ENCODE measurements around the gene TMC3. TPM values are rescaled to one million over a fixed set of nuclear protein-coding genes. Genes with fewer than 3 reads are reported as not detected.

Gene TMC3
- total and polyA plus RNA-seq, 2 of the 13 experiments (the other 11 are each of a cell fraction or from before 2014, with no cell fraction given) = not detected

DNA sequence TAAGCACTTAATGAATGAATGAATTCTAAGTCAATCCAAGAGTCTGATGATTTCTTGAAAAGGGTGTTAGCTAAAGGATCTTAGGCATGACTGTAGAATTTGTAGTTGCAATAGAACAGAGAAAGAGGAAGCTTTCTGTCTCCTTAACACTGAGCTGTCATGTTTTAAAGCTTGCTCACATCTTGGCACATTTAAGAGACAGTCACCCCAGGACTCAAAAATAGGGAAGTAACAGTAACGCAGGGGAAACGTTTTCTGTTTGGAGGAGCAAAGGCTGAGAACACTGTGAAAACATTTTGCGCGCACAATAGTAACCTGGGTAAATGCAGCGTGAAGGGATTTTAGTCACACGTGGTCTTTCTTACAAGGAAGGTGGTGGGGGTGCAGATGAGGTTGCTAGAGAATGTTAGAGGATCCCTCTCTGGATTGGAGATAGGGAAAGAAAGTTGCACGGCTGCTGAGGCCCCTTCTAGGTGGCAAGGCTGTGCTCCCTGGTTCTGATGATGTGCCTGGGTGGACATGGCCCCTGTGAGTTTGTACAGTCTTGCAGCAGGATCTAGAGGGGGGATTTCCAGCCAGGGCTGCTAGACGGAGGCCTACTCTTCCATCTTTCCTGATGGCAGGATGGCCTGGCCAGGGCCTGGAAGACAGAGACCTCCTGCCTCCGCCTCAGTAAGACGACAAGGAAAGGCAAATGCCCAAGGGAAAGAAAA, 62.1 kb downstream of the TMC3 start:
- no peak for ATAC-seq
- Histone ChIP-seq H4K20me1 (ENCODE audit: insufficient read depth, low read length) (no peaks in the 10 kb centered on the region), H2AFZ (ENCODE audit: low read length) (no peak overlapping the region), H3K9me3 (ENCODE audit: low read length) (no peaks in the 10 kb centered on the region), H3K9ac (ENCODE audit: insufficient read depth, low read depth, low read length) (no peak overlapping the region), H3K27ac (ENCODE audit: extremely low read length, insufficient read depth, low read length) (no peak overlapping the region), H3K79me2 (ENCODE audit: insufficient read depth, low read length) (no peaks in the 10 kb centered on the region), H3K4me2 (ENCODE audit: low read depth, low read length) (no peak overlapping the region), H3K4me1 (ENCODE audit: insufficient read depth, low read length) (no peaks in the 10 kb centered on the region), H3K27me3 (ENCODE audit: control insufficient read depth in 1 of 2, insufficient read depth in 2 of 2, low read length in 2 of 2) (no peaks in the 10 kb centered on the region), H3K36me3 (replicated peaks in 1 of 2; ENCODE audit: control insufficient read depth in 1 of 2, insufficient read depth in 2 of 2, low read length in 2 of 2) (peaks cover 0 to 8% of the 10 kb centered on the region in 2 experiments; a peak in 2 of 5 replicates), H3K4me3 (replicated peaks in 1 of 3; ENCODE audit: insufficient read depth in 1 of 3, low read depth in 2 of 3, low read length in 3 of 3) (no peak overlapping the region)
- in situ Hi-C loops (cut with HindIII; ENCODE audit: extremely low pct_ligation_motif_present, low pct_unique_long_range_greater_than_20kb) = no loop called here
- intact Hi-C loops (cut with micrococcal nuclease; ENCODE audit: unreplicated experiment) = no loop called here
- TF ChIP-seq HDAC2 (CRISPR knock-in tag; IDR thresholded peaks at IDR 0.05) (no peak), WIZ (CRISPR knock-in tag; IDR thresholded peaks at IDR 0.05) (no peak), SOX6 (IDR thresholded peaks at IDR 0.05) (no peak), SOX6 (CRISPR knock-in tag; IDR thresholded peaks at IDR 0.05) (no peak), SMAD3 (CRISPR knock-in tag; IDR thresholded peaks at IDR 0.05) (no peak), PAF1 (CRISPR knock-in tag; IDR thresholded peaks at IDR 0.05) (no peak)
- TF ChIP-seq, protein P1, sequence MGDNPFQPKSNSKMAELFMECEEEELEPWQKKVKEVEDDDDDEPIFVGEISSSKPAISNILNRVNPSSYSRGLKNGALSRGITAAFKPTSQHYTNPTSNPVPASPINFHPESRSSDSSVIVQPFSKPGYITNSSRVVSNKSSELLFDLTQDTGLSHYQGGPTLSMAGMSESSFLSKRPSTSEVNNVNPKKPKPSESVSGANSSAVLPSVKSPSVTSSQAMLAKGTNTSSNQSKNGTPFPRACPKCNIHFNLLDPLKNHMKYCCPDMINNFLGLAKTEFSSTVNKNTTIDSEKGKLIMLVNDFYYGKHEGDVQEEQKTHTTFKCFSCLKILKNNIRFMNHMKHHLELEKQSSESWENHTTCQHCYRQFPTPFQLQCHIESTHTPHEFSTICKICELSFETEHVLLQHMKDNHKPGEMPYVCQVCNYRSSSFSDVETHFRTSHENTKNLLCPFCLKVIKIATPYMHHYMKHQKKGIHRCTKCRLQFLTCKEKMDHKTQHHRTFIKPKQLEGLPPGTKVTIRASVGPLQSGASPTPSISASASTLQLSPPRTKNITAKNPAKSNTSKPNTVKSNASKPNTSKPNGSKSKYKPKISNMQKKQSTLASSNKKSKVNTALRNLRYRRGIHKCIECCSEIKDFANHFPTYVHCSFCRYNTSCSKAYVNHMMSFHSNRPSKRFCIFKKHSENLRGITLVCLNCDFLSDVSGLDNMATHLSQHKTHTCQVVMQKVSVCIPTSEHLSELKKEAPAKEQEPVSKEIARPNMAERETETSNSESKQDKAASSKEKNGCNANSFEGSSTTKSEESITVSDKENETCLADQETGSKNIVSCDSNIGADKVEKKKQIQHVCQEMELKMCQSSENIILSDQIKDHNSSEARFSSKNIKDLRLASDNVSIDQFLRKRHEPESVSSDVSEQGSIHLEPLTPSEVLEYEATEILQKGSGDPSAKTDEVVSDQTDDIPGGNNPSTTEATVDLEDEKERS (CRISPR knock-in tag; IDR thresholded peaks at IDR 0.05) = no peak
- ChIA-PET CTCF (ENCODE audit: low intra/inter-chr PET ratio, low total read pairs) (no interaction called here), POLR2A (no interaction called here)
- no peak for FAIRE-seq
- 90% methylated on average over 9 of the region's 10 CpGs for WGBS (ENCODE audit: low lambda C conversion rate)
- DNase-seq (ENCODE audit: low spot score) = no peak
- BruUV-seq (replicated peaks) = no TSS peak

Data from HepG2 (cell line).